ENCODE results near the gene SLC27A4. TPM values are rescaled to one million over a fixed set of nuclear protein-coding genes. Genes with fewer than 3 reads are reported as not detected.

The SLC27A4 gene
- total and polyA plus RNA-seq, 11 donors, result 10.7 to 48.8 (median 23.2) TPM

- Histone ChIP-seq H3K9me3 (no peaks in the 10 kb centered on the region), H3K4me1 (peaks cover 0 to 15% (median 4%) of the 10 kb centered on the region in 12 donors), H3K27me3 (no peaks in the 10 kb centered on the region), H3K36me3 (peaks cover 0 to 73% (median 64%) of the 10 kb centered on the region in 9 donors), H3K27ac (peak overlapping the region in 11 of 12 donors; percentile 3 to 83 (median 65)), H3K4me3 (no peak overlapping the region)
- DNase-seq (peak in 4 of 5 donors; percentile 13 to 80 (median 54)), ATAC-seq (peak; percentile 86 to 92 (median 90))
- intact Hi-C loops (cut with DNase I), result no loop called here
- 33 to 69% (median 42%) methylated on average over 10 of the region's 10 CpGs for WGBS, 4 donors
- TF ChIP-seq POLR2A (IDR thresholded peaks at IDR 0.05), result no peak
Observed at GRCh38 chr9:128310461-128310860, 29.9 kb upstream of the SLC27A4 start.

- Histone ChIP-seq H3K9me3 (no peaks in the 10 kb centered on the region), H3K36me3 (peaks cover 0 to 92% (median 77%) of the 10 kb centered on the region in 9 donors), H3K27ac (no peak overlapping the region), H3K4me1 (peaks cover 0 to 15% (median 4%) of the 10 kb centered on the region in 12 donors), H3K27me3 (no peaks in the 10 kb centered on the region), H3K4me3 (no peak overlapping the region)
- TF ChIP-seq POLR2A (IDR thresholded peaks at IDR 0.05), result no peak
- TF ChIP-seq CTCF (IDR thresholded peaks at IDR 0.05), result no peak
- WGBS, 4 donors, result 94 to 97% (median 95%) methylated on average over 4 of the region's 4 CpGs
- intact Hi-C loops (cut with DNase I), result no loop called here
- no peak for ATAC-seq
- DNase-seq, result no peak
Observed at GRCh38 chr9:128314697-128315096, 25.6 kb upstream of the SLC27A4 start.

GRCh38 chr9:128316421-128316820 lies 23.9 kb upstream of the SLC27A4 start:
- 62 to 77% (median 66%) methylated on average over 9 of the region's 9 CpGs for WGBS, 4 donors

GRCh38 chr9:128317629-128318028 lies 22.7 kb upstream of the SLC27A4 start:
- DNase-seq, result no peak
- intact Hi-C loops (cut with DNase I), result no loop called here
- Histone ChIP-seq H3K4me1 (peaks cover 0 to 14% (median 7%) of the 10 kb centered on the region in 12 donors), H3K36me3 (peaks cover 0 to 76% (median 58%) of the 10 kb centered on the region in 9 donors), H3K27me3 (no peaks in the 10 kb centered on the region), H3K4me3 (no peak overlapping the region), H3K9me3 (no peaks in the 10 kb centered on the region), H3K27ac (no peak overlapping the region)
- TF ChIP-seq POLR2A (IDR thresholded peaks at IDR 0.05) (no peak), CTCF (IDR thresholded peaks at IDR 0.05) (no peak)
- 81 to 94% (median 90%) methylated on average over 2 of the region's 2 CpGs for WGBS, 4 donors
- no peak for ATAC-seq

More at GRCh38 chr9:128316421-128316820, 23.9 kb upstream of the SLC27A4 start:
- TF ChIP-seq CTCF (IDR thresholded peaks at IDR 0.05) (no peak), POLR2A (IDR thresholded peaks at IDR 0.05) (no peak)
- Histone ChIP-seq H3K9me3 (no peaks in the 10 kb centered on the region), H3K27ac (no peak overlapping the region), H3K4me1 (peaks cover 0 to 10% (median 2%) of the 10 kb centered on the region in 12 donors), H3K27me3 (no peaks in the 10 kb centered on the region), H3K36me3 (peaks cover 0 to 84% (median 65%) of the 10 kb centered on the region in 9 donors), H3K4me3 (no peak overlapping the region)
- ATAC-seq (no peak), DNase-seq (no peak)
- intact Hi-C loops (cut with DNase I), result no loop called here

GRCh38 chr9:128321343-128321742 lies 19.0 kb upstream of the SLC27A4 start:
- DNase-seq, result no peak
- TF ChIP-seq POLR2A (IDR thresholded peaks at IDR 0.05) (no peak), CTCF (IDR thresholded peaks at IDR 0.05) (no peak)

More at GRCh38 chr9:128321343-128321742, 19.0 kb upstream of the SLC27A4 start:
- no peak for ATAC-seq
- Histone ChIP-seq H3K27ac (peak overlapping the region in 1 of 12 donors; percentile 98), H3K36me3 (peaks cover 0 to 64% (median 39%) of the 10 kb centered on the region in 9 donors), H3K4me3 (peak overlapping the region in 9 of 12 donors; percentile 62 to 98 (median 91)), H3K9me3 (no peaks in the 10 kb centered on the region), H3K27me3 (no peaks in the 10 kb centered on the region), H3K4me1 (peaks cover 6 to 41% (median 29%) of the 10 kb centered on the region in 12 donors)
- intact Hi-C loops (cut with DNase I), result loop anchor here in 1 of 10 donors (10.0 kb wide), 1 partner anchor 137 kb away; no protein-coding TSS in a partner anchor
- 80 to 87% (median 84%) methylated on average over 7 of the region's 7 CpGs for WGBS, 4 donors

Data from heart left ventricle (tissue), 16 donors.